HG03139 (cell line): ENCODE results near the gene PALMD.

Source experiments
- ATAC-seq: cut with Tn5 transposase; IDR thresholded peaks from one replicate; pipeline ENCODE4 v1.9.1; 2021; ENCODE audit not compliant: unreplicated experiment

Gene PALMD

DNA sequence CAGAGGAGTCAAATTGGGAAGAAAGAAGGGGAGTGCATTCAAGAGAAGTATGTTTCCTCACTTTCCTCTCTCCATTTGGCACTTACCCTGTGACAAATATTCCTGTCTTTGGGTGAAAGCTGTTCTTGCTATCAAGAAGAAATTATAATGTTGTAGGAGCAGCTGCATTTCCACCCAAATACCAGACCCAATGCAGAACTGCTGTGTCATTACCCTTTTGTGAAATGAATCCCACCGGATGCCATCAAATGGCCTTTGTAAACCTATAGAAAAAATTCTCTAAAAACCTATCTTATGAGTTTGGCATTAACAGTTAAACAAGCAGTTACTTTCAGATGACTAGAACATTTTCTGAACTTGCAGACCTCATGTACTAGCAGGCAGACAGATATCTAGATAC is 16.7 kb upstream of the PALMD start:
- no peak for ATAC-seq

DNA sequence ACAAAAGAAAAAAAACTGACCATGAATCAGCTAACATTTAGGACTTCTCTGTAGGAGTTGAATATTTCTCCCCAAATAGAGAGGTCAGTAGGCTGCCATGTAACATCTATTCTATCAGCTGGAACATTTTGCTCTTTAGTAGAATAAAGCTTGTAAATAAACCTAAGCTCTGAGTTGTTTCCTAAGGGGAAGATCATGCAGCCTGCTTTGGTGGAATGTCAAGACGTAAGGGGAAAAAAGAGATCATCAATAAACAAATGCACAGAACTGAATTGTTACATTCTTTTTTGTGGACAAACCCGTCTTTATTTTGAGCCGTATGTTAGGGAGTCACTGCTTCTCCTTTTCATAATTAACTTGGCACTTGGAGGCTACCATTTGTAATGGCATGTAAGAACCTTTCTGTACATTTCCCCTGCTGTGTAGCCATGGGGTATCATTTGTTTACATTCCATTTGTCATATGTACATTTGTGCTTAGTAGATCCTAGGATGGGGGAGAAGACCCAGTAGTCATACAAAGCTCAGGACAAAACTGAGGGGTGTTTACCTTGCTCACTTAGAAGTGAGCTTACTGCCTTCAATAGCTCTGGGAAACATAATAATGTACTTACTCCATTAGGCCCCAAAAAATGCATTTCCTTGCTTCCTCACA is 10.8 kb upstream of the PALMD start:
- ATAC-seq = no peak

DNA sequence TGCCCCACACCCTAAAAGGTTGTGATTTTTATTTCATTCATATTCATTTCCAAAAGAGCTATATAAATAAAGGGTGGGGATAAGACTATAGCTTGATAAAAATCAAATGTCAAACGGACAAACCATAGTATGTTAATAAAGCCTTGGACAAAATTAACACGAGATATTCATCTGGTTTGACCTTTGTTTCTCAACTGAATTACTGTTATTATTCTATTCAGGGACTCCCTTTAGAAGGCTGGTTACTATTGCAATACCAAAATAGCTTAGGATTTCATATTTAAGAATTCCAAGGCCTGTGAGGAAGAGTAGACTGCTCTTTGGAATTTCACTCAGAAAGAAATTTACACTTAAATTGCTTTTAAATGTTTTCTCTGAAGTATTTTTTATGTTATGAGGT is 10.2 kb upstream of the PALMD start:
- ATAC-seq = no peak

DNA sequence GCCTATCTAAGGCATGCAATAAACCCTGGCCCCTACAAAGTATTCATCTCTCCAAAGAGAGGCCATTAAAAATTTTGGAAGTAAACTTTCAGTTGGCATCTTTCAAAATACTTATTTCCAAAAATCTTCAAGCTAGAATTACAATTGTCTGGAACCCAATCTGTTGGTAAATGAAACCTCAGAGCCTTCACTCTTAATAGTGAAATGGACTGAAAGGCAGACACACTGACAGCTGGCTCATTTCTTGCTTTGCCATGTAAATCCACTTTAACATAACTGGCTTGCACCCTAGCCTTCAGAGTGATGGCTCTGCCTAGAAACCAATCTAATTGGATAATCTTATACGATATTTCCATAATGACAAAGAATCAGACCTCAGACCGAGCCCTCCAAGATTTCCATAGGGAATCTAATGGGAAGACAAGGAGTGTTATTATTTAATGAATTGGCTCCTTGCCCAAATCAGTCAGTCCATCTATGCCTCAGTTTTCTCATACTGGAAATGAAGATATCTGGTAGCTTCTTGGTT is 9.2 kb upstream of the PALMD start:
- ATAC-seq = no peak

DNA sequence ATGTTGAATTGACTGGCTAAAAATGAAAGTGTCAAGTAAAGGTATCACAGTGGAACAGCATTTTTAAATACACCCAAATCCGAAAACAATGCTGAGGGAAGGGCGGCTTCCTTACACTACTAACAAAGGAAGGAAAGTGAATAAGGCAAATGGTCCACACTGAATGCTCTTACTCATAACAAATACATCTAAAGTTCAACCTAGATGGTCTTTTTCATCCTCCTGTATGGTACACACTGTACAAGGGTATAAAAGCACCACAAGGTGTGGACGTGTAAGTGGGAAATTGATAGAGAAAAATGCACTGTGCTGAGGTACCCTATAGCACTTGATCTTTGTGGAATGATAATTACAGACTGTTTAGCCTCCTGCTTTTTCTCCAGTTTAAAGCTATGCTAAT is 7.1 kb upstream of the PALMD start:
- no peak for ATAC-seq

DNA sequence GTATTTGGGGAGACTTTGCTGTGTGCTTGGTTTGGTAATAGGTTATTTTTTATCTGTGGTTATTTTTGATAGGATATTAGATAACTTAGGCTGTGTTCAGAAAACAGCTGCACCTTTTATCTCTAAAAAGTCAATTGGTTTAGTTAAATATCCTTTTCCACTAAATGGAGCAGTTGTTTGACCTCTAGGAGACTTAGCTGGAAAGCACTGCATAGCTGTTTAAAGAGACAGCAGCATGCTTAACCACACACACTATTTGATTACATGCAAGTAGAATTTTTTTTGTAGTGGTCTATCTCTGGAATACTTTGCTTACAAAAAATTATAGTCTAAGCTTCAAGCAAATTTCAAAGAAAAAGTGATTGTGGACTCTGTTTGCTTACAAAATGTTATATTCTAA is 6.5 kb upstream of the PALMD start:
- no peak for ATAC-seq

DNA sequence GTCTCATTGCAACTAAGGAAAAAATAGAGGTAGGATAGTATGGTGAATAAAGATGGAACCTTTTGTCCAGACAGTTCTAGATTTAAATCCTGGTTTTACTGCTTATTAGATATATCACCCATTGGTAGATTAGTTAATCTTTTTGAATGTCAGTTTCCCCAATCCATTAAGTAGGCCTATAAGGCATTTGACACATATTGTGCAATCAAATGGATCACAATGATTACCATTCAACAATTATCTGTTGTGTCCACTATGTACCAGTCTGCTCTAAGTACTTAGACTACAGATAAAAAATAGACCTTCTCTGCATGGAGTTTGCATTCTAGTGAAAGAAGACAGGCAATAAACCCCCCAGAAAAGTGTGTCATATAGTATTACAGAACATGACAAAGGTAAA is 6.0 kb upstream of the PALMD start:
- no peak for ATAC-seq

DNA sequence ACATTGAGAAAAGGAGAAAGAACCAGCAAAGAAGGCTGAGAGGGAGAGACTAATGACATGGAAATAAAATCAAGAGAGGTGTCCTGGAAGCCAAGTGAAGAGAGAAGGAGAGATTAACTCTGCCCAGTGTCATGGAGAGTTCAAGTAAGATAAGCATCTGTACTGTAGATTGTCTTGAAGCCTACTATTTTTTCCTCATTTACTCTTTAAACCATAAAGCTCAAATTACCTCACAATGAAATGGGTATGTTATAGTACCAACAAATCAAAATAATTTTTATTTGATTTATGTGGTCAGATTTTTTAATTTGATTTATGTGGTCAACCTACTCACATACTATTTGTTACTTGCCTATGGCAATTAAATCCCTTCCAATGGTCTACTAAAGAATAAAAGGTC is 5.2 kb upstream of the PALMD start:
- ATAC-seq = no peak

DNA sequence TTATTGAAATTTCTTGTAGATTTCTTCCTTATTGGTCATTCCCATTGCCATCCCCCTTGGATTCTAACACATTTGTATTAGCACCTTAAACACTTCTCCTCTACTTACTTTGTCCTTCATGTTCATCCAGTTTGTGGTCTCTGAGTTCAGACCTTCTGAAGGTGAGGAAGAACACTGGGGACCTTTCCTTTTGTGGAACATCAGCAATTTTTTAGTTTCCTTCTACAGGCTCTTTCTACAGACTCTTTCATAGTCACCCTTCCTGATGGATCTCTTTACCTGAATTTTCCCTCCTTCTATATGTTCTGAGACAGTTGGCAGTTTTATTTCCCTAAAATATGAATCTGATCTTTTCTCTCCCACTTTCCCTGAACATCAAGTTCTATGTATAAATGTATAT is 4.4 kb upstream of the PALMD start:
- ATAC-seq = no peak

DNA sequence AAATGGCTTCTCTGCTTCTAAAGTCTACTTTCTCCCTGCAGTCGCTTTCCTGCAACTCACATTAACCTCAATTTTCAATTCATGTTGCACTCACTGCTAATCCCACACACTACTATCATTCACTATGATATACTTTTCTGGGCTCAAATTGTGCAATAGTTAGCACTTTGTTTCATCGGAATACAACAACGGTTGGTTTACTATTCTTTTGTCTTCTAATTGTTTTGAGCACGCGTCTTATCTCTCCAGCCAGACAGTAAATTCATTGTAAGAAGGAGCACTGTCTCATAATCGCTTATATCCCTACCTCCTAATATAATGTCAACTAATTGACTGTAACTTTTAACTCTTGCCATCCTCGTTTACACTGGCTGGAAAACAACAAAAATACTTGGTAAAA is 3.9 kb upstream of the PALMD start:
- ATAC-seq = no peak

DNA sequence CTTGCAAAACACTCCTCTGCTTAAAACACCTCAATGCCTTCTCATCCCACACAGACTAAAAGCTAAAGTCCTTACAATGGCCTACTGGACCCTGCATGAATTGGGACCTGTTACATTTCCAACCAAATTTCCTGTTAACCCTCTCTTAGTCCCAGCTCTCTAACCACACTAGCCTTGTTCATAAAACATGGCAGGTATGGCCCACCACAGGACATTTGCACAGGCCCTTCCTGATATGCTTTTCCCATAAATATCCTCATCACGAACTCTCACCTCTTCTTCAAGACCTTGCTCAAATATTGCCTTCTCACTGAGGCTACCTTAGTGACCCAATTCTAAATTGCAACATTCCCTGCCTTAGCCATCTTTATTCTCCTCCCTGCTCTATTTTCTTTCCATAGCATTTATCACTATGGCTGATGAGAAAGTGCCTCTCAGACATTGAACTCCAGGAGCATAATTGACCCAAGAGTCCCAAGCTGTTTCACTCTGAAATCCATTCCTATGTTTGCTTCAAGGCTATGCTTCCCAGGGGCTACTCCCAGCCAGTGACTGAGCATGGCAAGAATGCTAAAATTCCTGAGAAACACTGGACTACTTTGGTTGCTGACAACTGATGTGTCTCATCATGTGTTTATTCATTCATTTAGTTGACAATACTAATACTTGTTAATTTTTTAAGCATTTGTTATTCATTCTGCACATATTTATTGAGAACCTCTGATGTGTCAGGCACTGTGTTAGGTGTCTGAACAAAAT is 2.7 kb upstream of the PALMD start:
- ATAC-seq = no peak

DNA sequence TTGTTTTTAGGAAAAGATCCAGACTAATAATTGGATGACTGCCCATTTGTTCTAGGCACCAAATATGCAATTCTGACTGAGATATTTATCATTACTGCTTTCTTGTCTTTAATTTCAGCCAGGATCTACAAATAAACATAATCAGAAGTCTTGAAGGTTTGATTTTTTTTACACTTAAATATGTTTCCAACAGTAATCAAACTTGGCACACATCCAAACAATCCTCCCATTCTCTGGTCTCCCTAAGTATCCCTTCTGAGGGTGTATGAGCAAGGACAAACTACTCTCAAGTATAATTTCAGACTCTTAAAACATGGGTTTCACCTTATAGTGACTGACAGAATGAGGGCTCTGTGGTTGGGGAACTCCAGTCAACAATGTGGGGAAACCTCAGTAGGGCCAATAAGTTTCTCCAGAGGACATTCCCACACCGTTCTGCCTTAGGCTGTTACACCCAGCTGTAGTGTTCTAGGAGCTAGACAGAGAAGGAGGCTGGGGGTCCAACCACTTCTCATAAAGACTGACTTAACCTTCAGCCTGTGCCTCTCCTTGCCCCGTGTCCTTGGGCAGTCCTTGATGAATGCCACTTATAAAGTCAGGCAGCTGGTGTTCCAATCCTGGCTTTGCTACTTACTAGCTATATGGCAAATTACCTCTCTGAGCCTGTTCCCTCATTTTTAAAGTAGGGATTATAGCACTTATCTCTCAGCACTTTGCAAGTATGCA is 1.5 kb upstream of the PALMD start:
- no peak for ATAC-seq

DNA sequence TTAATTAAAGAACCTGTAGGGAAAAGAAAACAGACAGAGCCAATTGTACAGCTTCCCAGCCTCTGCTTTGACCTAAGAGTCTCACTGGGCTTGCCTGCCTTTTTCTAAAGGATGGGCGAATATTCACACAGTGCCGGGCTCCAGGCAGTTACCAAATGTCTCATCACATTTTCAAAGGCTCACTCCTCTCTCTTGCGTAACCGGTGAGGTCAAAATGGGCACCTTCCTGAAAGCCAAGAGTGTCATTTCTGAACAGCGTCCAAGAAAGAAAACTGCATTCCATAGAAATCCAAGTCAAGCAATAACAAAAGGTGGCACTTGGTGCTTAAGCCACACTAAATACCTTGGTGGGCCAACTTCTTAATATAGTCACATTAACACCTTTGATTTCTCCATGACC is 710 bp upstream of the PALMD start:
- no peak for ATAC-seq

DNA sequence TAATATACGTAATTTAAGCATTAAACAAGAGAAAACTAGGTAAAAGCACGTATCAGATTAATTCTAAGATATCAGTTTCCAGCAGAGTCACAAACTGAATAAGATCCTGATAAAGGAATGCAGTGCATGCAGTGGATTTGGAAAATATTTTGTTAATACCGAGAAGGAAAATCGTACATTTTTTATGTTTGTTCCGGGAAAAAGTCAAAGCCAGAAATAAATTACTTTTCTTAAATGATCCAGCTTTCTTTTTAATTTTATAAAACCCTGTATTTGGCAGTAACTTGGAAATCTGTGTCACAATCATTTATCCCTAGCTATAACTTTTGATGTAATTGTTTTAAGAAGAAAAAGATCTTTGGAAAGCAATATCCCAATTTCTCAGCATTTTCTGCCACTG is 955 bp downstream of the PALMD start:
- ATAC-seq = no peak

DNA sequence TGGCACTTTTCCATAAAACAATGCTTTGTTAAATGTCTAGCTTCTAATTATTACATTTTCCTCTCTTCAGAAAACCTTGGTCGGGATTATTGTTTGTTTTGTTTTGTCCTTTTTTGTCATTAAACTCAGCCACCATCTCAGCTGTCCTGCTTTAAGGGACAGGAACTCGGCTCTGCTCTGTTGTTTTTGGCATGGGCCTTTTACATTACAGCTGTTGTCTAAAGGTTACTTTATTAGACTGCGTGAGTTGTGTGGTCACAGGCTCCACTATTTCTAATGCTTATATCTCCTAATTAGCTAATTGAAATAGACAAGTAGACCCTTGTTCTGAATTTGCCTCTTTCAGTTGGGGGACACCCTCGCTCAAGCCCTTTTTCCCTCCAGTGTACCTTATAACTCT is 1.6 kb downstream of the PALMD start:
- ATAC-seq = no peak

DNA sequence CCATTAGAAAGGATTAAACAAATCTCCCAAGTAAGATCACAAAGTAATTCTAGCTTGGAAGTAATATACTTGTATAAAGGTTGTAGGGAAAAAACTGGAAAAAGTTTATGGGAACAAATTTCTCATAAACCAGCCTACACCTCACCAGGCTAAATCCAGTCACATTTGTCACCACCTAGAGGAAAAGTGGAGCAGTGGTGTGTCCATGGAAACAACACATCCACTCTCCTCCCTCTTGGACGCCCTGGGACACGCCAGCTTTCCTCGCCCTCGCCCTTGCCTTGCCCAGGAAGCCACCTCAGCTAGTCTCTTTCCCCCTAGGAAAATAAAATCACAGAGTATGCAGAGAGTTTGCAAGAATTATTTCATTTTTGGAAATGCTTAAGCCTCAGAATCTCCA is 2.2 kb downstream of the PALMD start:
- ATAC-seq = no peak

DNA sequence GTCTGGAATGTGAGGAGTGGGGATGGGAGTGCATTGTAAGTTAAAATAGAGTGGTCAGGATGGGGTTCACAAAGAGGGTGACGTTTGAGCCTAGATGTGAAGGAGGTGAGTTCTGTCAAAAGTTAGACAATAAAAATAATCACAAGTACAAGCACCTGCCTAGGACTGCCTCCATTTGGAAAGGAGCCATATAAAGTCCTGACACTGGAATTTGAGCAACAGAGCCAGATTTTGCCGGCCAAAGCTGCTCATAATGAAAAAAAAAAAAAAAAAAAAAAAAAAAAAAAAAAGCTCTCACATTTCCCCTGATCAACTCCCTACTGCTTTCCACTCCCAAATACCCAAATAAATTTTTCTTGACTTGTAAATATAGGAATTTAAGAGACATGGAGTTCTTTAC is 4.1 kb downstream of the PALMD start:
- ATAC-seq = no peak

DNA sequence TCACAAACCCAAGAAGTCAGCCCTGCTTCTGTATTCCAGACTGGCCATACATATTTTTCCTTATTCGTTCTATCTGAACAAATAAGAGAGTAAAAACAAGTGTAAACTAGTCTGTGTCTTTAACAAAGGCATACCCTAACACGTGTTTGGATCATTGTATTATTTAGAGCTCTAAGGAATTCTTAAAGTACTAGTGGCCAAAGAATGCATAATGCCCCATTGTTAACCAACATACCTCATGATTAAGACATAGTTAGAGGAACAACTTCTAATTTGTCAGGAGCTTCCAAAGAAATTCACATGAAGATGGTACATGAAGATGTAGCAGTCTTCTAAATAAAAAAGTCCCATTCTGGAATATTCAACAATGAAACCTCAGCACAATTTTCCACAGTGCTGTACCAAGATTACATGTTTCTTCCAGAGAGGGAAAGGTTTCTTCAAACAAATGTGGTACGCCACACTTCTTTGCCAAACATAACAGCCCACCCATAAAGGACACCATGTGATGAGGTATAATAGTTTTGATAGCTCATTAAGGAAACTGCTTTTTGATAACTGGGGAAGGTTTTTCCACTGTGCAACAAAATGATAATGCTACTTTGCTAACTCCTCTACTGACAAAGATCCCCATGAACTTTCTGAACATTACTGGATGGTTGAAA is 5.0 kb downstream of the PALMD start:
- ATAC-seq = no peak

DNA sequence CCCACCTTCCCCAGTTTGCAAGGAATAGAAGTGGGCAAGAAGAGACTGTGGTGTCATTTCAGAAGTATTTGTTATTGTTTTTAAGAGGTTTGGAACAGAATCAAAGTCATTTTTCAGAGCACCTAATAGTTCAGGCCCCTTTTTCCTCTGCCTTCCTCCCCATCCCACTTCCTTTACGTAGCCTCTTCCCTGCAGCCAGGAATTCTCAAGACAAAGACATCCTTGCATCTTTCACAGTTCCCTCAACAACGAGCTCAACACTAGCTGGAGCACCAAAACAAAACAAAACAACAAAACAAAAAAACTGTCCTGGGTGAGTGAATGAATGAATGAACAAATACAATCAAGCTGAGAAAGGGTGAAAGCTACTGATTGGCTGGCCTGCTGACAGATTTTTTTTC is 7.0 kb downstream of the PALMD start:
- no peak for ATAC-seq

DNA sequence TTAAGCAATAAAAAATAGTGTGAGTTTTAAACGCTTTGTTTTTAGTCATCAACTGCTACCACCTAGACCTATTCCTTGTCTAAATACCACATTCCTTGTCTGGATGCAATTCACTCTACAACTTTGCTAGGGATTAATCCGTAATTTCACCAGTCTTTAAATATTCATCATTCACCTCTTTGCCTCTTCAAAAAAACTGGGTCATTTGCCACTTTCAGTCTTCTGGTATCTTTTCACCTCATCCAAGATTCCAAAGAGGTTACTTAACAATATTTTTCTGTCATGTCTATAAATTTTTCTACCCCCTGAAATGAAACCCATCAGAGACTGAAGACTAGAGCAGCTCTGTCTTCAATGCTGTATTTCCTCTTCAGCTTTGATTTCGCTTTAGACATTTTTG is 9.5 kb downstream of the PALMD start:
- no peak for ATAC-seq

DNA sequence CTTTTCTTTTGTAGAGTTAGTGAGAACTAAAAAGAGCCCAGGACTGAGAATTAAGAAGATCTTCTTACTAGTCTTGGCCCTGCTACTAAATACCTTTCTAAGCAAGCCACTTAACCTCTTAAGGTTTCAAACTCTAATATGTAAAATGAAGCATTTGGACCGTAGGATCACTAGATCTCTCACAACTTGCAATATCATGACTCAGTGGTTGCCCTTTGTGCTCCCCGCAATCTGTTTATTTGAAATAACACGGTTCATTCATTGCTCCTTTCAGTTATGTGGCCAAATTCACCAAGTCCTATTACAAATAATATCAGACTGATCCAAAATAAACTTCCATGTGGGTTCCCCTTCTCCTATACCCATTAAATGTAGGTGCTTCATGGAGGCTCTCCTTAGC is 10.8 kb downstream of the PALMD start:
- ATAC-seq = no peak
